ENCODE results near the gene PHF24. TPM values are rescaled to one million over a fixed set of nuclear protein-coding genes. Genes with fewer than 3 reads are reported as not detected.
"Not testable (repeated sequence)": the region's sequence is repeated elsewhere in the genome, so short reads cannot be mapped to it uniquely, and the experiment has no call there.

PHF24 gene
- polyA plus RNA-seq, 6 donors from 2014 or later = not detected

- no peak for DNase-seq
- peaks cover 12 to 13% (median 12%) of the 10 kb centered on the region in 3 donors for H3K4me1 Mint-ChIP-seq
Observed at GRCh38 chr9:34994900-34995669, 37.0 kb downstream of the PHF24 start.

GRCh38 chr9:34995670-34996060 lies 37.6 kb downstream of the PHF24 start:
- no peak for ATAC-seq (ENCODE audit: low read depth in 2 of 2)
- Mint-ChIP-seq H3K9me3 (no peaks in the 10 kb centered on the region), H3K27me3 (no peaks in the 10 kb centered on the region), H3K27ac (no peak overlapping the region), H3K36me3 (peaks cover 0 to 8% of the 10 kb centered on the region in 2 donors), H3K4me1 (peaks cover 6 to 12% (median 7%) of the 10 kb centered on the region in 3 donors), H3K4me3 (no peak overlapping the region)
- DNase-seq = no peak

More at GRCh38 chr9:34994900-34995669, 37.0 kb downstream of the PHF24 start:
- no peak overlapping the region for H3K4me3 Mint-ChIP-seq
- peaks cover 0 to 8% of the 10 kb centered on the region in 2 donors for H3K36me3 Mint-ChIP-seq
- ATAC-seq (ENCODE audit: low read depth in 2 of 2) = no peak
- no peaks in the 10 kb centered on the region for H3K9me3 Mint-ChIP-seq
- H3K27me3 Mint-ChIP-seq = no peaks in the 10 kb centered on the region
- no peak overlapping the region for H3K27ac Mint-ChIP-seq

GRCh38 chr9:34996181-34996904 lies 38.3 kb downstream of the PHF24 start:
- Mint-ChIP-seq H3K27ac (no peak overlapping the region), H3K4me3 (peak overlapping the region in 1 of 8 donors; percentile 34), H3K36me3 (peaks cover 0 to 8% of the 10 kb centered on the region in 2 donors), H3K27me3 (no peaks in the 10 kb centered on the region), H3K9me3 (no peaks in the 10 kb centered on the region), H3K4me1 (peaks cover 0 to 6% (median 0%) of the 10 kb centered on the region in 3 donors)
- DNase-seq (no peak), ATAC-seq (ENCODE audit: low read depth in 2 of 2) (no peak)

- no peak for ATAC-seq (ENCODE audit: low read depth in 2 of 2)
- Mint-ChIP-seq H3K4me3 (peak overlapping the region in 1 of 8 donors; percentile 34), H3K27me3 (no peaks in the 10 kb centered on the region), H3K27ac (peak overlapping the region in 1 of 6 donors; percentile 29), H3K4me1 (peaks cover 0 to 6% (median 0%) of the 10 kb centered on the region in 3 donors), H3K9me3 (no peaks in the 10 kb centered on the region), H3K36me3 (peaks cover 0 to 8% of the 10 kb centered on the region in 2 donors)
- no peak for DNase-seq
Observed at GRCh38 chr9:34996905-34997279, 38.8 kb downstream of the PHF24 start.

- H3K4me1 Mint-ChIP-seq = peaks cover 0 to 6% (median 0%) of the 10 kb centered on the region in 3 donors
- ATAC-seq (ENCODE audit: low read depth in 2 of 2) (no peak), DNase-seq (no peak)
- no peak overlapping the region for H3K4me3 Mint-ChIP-seq
- no peaks in the 10 kb centered on the region for H3K9me3 Mint-ChIP-seq
- H3K36me3 Mint-ChIP-seq = peaks cover 0 to 8% of the 10 kb centered on the region in 2 donors
- H3K27me3 Mint-ChIP-seq = no peaks in the 10 kb centered on the region
- H3K27ac Mint-ChIP-seq = peak overlapping the region in 1 of 6 donors; percentile 61
Observed at GRCh38 chr9:34997379-34997781, 39.3 kb downstream of the PHF24 start.

- DNase-seq (no peak), ATAC-seq (ENCODE audit: low read depth in 2 of 2) (no peak)
- Mint-ChIP-seq H3K27ac (no peak overlapping the region), H3K27me3 (no peaks in the 10 kb centered on the region), H3K4me1 (peaks cover 0 to 3% (median 0%) of the 10 kb centered on the region in 3 donors), H3K9me3 (no peaks in the 10 kb centered on the region), H3K4me3 (no peak overlapping the region), H3K36me3 (peaks cover 0 to 8% of the 10 kb centered on the region in 2 donors)
Observed at GRCh38 chr9:34998266-34998665, 40.2 kb downstream of the PHF24 start.

- Mint-ChIP-seq H3K4me3 (no peak overlapping the region), H3K27me3 (no peaks in the 10 kb centered on the region), H3K9me3 (no peaks in the 10 kb centered on the region), H3K36me3 (peaks cover 0 to 8% of the 10 kb centered on the region in 2 donors), H3K27ac (no peak overlapping the region), H3K4me1 (peaks cover 0 to 3% (median 0%) of the 10 kb centered on the region in 3 donors)
- ATAC-seq (ENCODE audit: low read depth in 2 of 2) (no peak), DNase-seq (no peak)
Observed at GRCh38 chr9:34999576-34999975, 41.5 kb downstream of the PHF24 start.

GRCh38 chr9:35000535-35001284 lies 42.6 kb downstream of the PHF24 start:
- Mint-ChIP-seq H3K9me3 (no peaks in the 10 kb centered on the region), H3K36me3 (peaks cover 0 to 8% of the 10 kb centered on the region in 2 donors), H3K27me3 (no peaks in the 10 kb centered on the region), H3K27ac (no peak overlapping the region), H3K4me1 (peaks cover 0 to 3% (median 0%) of the 10 kb centered on the region in 3 donors), H3K4me3 (no peak overlapping the region)
- DNase-seq (no peak), ATAC-seq (ENCODE audit: low read depth in 2 of 2) (no peak)

GRCh38 chr9:35001285-35001677 lies 43.2 kb downstream of the PHF24 start:
- Mint-ChIP-seq H3K36me3 (peaks cover 0 to 8% of the 10 kb centered on the region in 2 donors), H3K4me1 (peaks cover 0 to 3% (median 0%) of the 10 kb centered on the region in 3 donors), H3K27me3 (no peaks in the 10 kb centered on the region), H3K4me3 (no peak overlapping the region), H3K27ac (no peak overlapping the region), H3K9me3 (no peaks in the 10 kb centered on the region)
- DNase-seq = no peak
- no peak for ATAC-seq (ENCODE audit: low read depth in 2 of 2)

GRCh38 chr9:35001803-35002502 lies 43.9 kb downstream of the PHF24 start:
- H3K27ac Mint-ChIP-seq = peak overlapping the region in 1 of 6 donors; percentile 4
- DNase-seq = no peak
- H3K27me3 Mint-ChIP-seq = no peaks in the 10 kb centered on the region
- peaks cover 0 to 3% (median 0%) of the 10 kb centered on the region in 3 donors for H3K4me1 Mint-ChIP-seq
- H3K9me3 Mint-ChIP-seq = no peaks in the 10 kb centered on the region
- no peak overlapping the region for H3K4me3 Mint-ChIP-seq
- peaks cover 0 to 3% of the 10 kb centered on the region in 2 donors for H3K36me3 Mint-ChIP-seq
- no peak for ATAC-seq (ENCODE audit: low read depth in 2 of 2)

- no peak overlapping the region for H3K27ac Mint-ChIP-seq
- ATAC-seq (ENCODE audit: low read depth in 2 of 2) (no peak), DNase-seq (no peak)
- H3K36me3 Mint-ChIP-seq = peaks cover 0 to 7% of the 10 kb centered on the region in 2 donors
- H3K4me1 Mint-ChIP-seq = peaks cover 0 to under 1% (median 0%) of the 10 kb centered on the region in 3 donors
- no peaks in the 10 kb centered on the region for H3K9me3 Mint-ChIP-seq
- no peak overlapping the region for H3K4me3 Mint-ChIP-seq
- H3K27me3 Mint-ChIP-seq = no peaks in the 10 kb centered on the region
Observed at GRCh38 chr9:35002623-35003022, 44.5 kb downstream of the PHF24 start.

GRCh38 chr9:35004299-35004698 lies 46.2 kb downstream of the PHF24 start:
- peaks cover 0 to 18% of the 10 kb centered on the region in 2 donors for H3K36me3 Mint-ChIP-seq
- not testable (repeated sequence) for H3K4me3 Mint-ChIP-seq; H3K9me3 Mint-ChIP-seq; DNase-seq; ATAC-seq (ENCODE audit: low read depth in 2 of 2); H3K4me1 Mint-ChIP-seq; H3K27me3 Mint-ChIP-seq
- H3K27ac Mint-ChIP-seq = peak overlapping the region in 1 of 6 donors; percentile 65
